GM10248 (cell line): ENCODE data around the gene GBX1.

Source experiments
- CTCF ChIA-PET: fragments of 300-600 bp; sonication (Branson Sonifier 250); formaldehyde crosslinking; extraction: SDS; loops from one replicate; lab custom pipeline; 2021; ENCODE audit warnings: antibody characterized with exemption; lab: Yijun Ruan, JAX
- POLR2A ChIA-PET: fragments of 350-650 bp; sonication (Branson Sonifier 250); formaldehyde crosslinking; extraction: SDS; loops from one replicate; lab custom pipeline; 2020; ENCODE audit warnings: antibody characterized with exemption; lab: Yijun Ruan, JAX
- DNase-seq: peaks from one replicate; pipeline ENCODE4 v3.0.0; 2012; ENCODE audit errors: extremely low spot score
- TF ChIP-seq, protein P1 (sequence below): IDR thresholded peaks from 2 replicates; pipeline ENCODE4 v1.5.1; 2012; ENCODE audit warnings: mild to moderate bottlenecking, low read depth; ENCODE audit errors: extremely low read depth, missing control alignments, control extremely low read depth

GBX1 gene

DNA sequence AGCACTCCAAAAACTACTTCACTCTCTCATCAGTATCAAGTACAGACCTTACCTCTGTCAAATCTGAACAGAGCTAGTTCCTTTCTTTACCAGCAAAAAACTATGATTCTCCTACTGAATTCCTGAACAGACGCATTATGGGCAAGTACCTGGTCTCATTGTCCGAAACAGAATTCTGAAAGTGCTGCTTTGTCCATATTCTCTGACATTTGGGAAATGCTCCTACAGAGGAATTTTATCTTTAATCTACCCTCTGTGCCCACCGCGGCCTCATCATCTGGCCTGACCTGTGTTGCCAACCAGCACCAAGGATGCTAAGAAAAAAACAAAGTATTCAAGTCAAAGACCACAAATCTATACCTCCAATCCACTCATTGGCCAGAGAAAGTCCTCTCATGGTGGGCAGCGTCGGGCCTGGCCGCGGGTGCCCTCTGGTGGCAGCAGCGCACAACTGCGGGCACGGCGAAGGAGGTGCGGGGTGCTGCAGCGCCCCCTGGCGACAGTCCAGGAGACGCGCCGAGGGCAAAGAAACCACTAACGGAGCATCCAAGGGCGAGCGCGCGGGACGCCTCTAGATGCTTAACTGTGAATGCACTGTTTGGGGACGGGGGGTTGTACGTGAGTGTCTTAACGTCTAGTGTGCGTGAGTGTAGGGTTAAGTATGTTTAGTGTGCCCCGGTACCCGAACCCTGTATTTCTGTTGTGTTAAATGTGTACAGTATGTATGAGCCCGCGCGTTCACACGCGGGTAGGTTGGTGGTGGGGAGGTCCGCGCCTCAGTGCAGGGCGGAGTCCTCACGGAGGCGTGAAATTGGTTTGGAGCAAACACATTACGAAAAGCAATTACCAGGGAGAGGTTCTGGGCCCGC lies 5.0 kb upstream of the GBX1 start:
- ChIA-PET POLR2A (no interaction called here), CTCF (interaction anchor here (0.8 to 1.3 kb wide), 13 partner anchors 9 to 378 kb away, joined by 3 to 9 read pairs (median 3); no protein-coding TSS in a partner anchor)
- DNase-seq: peak; percentile 92
- TF ChIP-seq, protein P1, sequence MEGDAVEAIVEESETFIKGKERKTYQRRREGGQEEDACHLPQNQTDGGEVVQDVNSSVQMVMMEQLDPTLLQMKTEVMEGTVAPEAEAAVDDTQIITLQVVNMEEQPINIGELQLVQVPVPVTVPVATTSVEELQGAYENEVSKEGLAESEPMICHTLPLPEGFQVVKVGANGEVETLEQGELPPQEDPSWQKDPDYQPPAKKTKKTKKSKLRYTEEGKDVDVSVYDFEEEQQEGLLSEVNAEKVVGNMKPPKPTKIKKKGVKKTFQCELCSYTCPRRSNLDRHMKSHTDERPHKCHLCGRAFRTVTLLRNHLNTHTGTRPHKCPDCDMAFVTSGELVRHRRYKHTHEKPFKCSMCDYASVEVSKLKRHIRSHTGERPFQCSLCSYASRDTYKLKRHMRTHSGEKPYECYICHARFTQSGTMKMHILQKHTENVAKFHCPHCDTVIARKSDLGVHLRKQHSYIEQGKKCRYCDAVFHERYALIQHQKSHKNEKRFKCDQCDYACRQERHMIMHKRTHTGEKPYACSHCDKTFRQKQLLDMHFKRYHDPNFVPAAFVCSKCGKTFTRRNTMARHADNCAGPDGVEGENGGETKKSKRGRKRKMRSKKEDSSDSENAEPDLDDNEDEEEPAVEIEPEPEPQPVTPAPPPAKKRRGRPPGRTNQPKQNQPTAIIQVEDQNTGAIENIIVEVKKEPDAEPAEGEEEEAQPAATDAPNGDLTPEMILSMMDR: peak; percentile 100

DNA sequence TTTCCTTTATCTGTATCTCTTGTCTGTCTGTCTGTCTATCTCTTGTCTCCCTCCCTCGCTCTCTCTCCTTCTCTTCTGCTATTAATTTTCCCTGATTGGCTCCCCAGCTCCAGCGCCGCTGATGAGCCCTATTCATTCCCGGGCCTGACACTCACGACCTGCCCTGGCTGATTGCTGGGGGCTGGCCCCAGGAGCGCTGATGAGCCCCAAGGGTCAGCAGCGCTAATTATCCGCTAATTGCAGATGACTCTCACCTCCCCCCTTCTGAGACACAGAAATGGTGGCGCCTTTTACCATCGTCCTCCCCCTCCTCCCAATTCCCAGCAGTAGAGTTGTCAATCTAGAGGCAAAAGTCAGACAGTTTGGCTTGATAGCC lies 1.3 kb upstream of the GBX1 start:
- no peak for DNase-seq
- TF ChIP-seq, protein P1: no peak
- POLR2A ChIA-PET: no interaction called here
- CTCF ChIA-PET: interaction anchor here (0.8 to 4.1 kb wide), 10 partner anchors 9 to 183 kb away, joined by 3 to 19 read pairs (median 3); partner anchors contain the start of genes ABCF2 and H2BK1

DNA sequence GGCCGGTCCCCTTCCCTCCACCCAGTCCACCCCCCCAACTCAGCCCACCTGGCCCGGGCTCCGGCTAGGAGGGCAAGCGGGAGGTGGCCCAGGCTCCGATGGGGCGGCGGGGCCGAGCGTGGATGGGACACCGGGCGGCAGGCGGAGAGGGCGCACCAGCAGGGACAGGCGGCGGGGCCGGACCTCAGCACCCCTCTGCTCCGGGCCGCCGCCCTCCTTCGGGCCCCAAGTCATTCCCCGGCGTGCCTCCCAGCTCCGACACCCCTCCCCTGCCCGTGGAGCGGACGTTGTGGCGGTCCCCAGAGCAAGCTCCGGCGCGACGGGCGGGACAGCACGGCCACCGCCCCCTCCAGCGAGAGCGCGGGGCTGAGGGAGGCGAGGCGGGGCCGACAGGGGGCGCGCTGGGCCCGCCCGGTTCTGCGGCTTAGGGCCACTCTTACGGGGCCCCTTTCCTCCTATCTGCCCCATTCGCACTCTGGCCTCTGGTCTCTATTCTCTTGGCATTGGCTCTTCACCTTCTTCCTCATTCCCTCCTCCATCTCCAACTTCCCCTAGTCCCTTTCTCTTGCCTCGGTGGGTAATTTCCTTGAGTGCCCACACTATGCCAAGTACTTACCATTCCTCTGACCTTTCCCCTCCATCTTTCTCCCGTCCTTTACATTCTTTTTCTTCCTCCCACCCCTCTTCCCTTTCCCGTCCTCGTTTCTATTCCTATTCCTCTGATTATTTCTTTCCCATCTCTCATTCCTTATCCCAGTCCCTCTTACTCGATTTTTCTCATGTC lies 701 bp upstream of the GBX1 start:
- POLR2A ChIA-PET: no interaction called here
- CTCF ChIA-PET: interaction anchor here (0.7 to 4.1 kb wide), 11 partner anchors 8 to 75 kb away, joined by 3 to 19 read pairs (median 3); partner anchors contain the start of genes ABCF2 and H2BK1
- peak; percentile 79 for DNase-seq
- TF ChIP-seq, protein P1: peak; percentile 75

DNA sequence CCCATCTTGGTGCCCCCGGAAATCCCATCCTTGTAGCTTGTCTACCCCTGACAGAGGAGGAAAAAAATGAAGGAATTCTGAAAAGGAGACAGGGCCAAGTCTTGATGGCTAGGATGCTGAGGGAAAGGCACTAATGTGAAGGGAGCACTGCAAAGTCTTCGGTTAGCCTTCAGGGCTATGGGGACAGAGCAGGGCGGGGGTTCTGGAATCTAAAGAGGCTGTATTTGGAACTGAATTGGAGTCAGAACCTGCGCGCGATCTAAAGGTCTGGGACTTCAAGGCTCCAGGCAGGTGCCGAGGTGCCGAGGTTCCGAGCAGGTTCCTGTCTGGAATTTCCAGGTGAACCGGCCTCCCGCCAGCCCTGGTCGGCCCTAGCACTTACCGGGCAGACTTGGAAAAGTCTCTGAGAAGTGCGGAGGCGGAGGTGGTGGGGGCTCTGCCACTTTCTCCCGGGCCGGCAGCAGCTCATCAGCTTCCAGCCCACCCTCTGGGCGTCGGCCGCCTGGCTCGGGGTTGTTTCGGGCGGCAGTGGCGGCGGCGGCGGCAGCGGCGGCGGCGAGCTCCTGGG lies 781 bp downstream of the GBX1 start:
- CTCF ChIA-PET: interaction anchor here (1.2 to 4.1 kb wide), 8 partner anchors 9 to 269 kb away, joined by 3 to 19 read pairs (median 10); no protein-coding TSS in a partner anchor
- DNase-seq: no peak
- TF ChIP-seq, protein P1: no peak
- POLR2A ChIA-PET: no interaction called here

DNA sequence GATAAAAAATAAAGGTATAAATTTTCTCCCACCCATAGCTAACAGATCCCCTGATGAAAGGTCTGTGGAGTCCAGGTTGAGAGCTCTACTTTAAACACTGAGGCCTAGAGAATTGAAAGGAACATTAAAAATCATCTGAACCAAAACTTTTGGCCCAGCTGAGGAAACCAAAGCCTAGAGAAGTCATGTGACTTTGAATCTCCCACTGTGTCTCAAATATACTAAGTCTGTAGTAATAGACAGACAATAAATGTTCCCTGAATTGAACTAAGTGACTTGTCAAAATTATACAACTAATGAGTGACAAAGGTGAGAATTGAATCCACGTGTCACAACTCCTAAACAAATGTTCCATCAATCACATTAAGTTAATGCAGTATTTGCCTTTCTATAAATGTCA lies 5.7 kb downstream of the GBX1 start:
- TF ChIP-seq, protein P1: no peak
- ChIA-PET POLR2A (no interaction called here), CTCF (interaction anchor here (2.0 to 2.5 kb wide), 4 partner anchors 10 to 83 kb away, joined by 6 to 11 read pairs (median 8); no protein-coding TSS in a partner anchor)
- DNase-seq: no peak
